Measurements from ENCODE around the gene ELP6.

The ELP6 gene, protein sequence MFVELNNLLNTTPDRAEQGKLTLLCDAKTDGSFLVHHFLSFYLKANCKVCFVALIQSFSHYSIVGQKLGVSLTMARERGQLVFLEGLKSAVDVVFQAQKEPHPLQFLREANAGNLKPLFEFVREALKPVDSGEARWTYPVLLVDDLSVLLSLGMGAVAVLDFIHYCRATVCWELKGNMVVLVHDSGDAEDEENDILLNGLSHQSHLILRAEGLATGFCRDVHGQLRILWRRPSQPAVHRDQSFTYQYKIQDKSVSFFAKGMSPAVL

DNA sequence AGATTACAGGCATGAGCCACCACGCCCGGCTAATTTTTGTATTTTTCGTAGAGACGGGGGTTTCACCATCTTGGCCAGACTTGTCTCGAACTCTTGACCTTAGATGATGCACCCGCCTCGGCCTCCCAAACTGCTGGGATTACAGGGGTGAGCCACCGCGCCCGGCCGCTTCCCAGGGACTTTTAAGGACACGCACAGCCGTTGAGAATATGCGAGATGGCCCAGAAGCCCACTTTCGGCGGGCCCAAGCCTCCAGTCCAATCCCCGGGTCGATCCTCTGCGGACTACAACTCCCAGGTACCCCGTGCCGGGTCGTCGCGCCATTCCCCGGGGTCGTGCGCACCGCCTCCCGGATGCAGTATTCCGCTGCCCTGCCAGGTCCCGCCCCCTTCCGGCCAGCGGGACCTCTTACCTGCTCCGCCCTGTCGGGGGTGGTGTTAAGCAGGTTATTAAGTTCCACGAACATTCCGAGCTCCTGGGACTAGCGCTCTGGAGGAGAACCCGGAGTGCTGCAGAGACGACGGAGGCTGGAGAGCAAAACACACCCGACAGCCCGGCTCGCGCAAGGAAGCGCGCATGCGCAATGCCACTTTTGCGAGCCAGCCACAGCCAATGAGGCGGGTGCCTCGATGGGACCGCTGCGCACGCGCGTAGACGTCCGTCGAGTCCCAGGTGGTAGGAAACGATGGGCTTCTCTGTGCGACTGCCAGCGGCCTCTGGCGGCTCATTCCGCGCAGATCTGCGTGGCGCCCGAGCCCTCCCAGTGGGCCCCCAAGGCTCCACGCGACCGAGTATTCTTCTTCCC is at the start of gene ELP6:
TSS of gene ELP6 (minus strand) at position 588 of the 805 bp plus-strand sequence. CDS start at position 466, 122 bp downstream.
- peak; percentile 99 for DNase-seq (ENCODE audit: low spot score)

DNA sequence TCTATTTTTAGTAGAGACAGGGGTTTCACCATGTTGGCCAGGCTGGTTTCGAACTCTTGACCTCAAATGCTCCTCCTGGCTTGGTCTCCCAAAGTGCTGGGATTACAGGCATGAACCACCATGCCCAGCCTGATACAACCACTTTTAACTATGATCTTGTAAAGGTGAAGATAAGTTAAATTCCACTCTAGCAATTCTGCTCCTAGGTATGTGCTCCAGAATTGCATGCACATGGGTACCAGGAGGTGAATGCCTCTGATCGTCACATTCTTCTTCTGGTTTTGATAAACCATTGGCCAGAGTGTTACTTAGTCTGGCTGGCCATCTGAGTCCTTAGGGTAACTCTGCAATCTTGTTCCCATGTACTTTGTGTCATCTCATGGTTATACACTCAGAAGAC is 42.8 kb upstream of the ELP6 start:
- no peak for DNase-seq (ENCODE audit: low spot score)

DNA sequence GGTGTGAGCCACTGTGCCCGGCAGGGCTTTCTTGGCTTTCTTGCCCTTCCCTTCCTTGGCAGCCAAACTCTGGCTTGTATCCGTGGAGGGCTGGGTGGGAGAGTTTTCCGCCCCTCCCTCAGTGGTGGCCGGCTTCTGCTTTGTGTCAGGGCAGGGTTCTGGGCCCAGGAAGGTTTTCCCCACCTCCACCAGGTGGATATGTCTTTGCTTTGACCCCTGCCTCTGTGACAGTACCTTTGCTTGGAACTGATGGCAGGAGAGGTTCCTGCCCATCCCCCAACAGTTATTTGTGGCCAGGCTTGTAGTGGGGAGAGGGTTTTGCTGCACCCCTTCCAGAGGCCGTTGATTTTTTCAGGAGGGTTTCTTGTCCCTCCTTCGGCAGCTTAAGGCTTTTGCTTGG is 40.8 kb upstream of the ELP6 start:
- DNase-seq (ENCODE audit: low spot score) = no peak

DNA sequence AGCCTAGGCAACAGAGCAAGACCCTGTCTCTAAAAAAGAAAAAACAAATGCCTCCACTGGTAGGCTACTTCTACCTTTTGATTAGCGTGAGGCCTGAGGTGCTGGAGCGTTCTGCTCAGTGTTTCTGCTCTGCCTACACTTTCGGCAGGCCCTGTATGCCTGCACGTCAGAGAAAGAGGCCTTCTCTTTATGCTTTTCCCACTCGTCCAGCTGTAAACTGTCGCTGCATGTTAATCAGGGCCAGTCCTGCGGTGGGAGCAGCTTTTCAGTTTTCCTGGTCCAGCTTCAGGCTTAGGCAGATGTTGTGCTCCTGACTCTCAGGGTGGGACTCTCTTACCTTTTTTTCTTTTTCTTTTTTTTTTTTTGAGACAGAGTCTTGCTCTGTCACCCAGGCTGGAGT is 39.9 kb upstream of the ELP6 start:
- no peak for DNase-seq (ENCODE audit: low spot score)

DNA sequence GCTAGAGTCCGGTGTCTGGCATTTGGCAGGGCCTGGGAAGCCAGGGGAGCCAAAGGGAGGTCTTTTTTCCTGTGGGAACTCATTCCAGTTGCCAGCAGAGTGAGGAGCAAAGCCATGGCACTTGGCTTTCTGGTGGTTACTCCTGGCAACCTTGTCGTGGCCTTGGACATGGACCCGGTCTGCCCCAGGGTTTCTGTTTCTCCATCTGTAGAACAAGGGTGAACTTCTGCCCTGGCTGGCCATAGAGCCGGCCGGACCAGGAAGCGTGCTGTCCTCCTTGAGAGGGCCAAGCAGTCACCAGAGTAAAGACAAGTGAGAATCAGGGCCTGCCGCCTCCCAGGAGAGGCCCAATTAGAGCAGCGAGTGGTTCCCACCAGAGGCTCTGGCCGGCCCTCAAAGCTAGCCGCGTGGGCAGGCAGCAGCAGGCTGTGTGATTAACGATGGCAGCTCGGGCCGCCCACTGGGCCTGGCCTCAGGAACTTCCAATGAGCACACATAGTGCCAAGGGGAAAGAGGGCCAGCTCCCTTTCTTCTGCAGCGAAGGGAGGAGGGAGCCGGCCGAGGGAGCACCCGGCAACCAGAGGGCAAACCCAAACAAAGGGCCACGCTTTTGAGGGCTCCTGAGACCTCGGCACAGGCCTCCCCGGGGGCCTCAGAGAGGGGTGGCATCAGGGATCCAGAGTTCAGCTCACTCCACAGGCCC is 29.1 kb upstream of the ELP6 start:
- DNase-seq (ENCODE audit: low spot score) = peak; percentile 83

DNA sequence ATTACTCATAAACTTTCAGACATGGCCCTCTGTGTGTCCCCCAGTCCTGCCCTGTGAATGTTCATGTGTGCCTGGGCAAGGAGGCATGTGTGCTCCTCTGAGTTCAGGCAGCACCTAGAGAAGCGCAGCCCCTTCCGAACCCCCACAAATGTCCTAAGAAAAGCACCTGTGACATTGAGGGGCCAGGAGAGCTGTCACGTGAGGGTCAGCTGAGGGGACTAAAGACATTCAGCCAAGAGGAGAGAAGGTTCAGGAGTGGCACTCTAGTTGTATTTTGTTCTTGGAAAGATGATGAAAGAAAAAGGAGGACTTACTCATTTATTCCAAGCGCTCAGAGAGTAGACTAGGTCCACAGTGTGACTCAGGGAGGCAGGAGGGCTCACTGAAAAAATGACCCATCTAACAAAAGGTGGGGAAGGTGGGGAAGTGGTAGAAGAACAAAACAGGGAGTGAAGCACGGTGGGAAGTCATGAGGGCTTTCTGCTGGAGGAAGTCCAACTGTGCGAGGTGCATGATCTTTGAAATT is 28.1 kb upstream of the ELP6 start:
- DNase-seq (ENCODE audit: low spot score) = no peak

DNA sequence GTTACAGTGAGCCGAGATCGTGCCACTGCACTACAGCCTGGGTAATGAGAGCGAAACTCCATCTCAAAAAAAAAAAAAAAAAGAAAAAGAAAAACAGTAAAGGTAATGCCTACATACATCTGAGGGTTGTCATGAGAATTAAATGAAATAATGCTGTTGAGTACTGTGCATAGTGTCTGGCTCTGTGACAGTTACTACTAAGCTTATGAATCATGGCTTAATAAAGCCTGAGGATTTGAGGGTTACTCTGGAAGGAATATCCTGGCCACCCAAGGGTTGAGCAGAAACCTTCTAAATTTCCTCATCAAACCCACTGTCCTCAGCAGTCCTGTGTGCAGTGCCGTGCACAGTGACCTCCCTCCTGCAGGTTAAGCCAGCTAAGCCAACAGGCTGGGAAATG is 26.8 kb upstream of the ELP6 start:
- DNase-seq (ENCODE audit: low spot score) = no peak

DNA sequence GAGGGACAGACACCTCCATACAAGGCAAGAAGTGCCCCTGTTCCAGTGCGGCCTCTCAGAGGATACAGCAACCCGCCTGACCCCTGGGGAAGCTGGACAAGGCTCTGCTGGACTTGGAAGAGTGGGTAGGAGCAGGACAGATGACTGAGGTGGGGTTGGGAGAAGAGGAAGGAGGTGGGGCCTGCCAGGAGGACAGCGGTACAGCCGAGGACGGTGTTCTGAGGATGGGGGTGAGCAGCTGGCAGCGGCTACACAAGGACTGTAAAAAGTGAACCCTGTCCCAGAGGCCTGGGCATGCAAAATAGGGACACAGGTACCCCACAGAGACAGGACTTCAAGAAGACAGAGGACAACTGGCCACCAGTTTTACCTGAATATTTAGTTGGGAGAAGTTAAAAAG is 23.5 kb upstream of the ELP6 start:
- no peak for DNase-seq (ENCODE audit: low spot score)

DNA sequence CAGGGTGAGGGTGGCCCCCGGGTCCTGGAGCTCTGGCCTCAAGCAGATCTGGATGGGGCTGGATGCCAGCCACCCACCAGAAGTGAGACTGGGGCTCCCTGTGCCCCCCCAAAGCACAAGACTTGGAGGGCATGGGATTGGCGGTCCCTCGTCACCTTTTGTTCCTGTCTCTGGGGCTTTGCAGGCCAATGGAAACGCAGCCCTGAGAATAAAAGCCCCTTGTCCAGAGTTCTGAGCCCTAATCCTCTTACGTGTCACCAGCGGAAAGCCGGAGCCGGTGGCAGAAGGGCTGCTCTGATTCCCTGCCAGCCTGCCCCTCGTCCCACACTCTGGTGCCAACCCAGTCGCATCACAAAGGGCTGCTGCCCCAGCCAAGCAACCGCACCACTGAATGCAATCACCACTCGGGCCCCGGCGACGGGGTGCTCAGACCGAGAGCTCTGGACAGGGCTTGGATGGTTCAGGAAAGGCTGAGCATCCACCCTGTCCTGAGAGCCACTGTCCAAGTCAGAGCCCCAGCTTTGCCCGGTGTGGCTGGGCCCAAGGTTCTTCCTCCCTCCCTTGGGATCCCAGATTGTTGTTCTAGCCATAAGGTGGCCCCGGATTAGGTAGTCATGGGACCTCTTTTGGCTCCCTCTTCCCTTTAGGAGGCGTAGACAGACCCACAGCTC is 22.8 kb upstream of the ELP6 start:
- no peak for DNase-seq (ENCODE audit: low spot score)

DNA sequence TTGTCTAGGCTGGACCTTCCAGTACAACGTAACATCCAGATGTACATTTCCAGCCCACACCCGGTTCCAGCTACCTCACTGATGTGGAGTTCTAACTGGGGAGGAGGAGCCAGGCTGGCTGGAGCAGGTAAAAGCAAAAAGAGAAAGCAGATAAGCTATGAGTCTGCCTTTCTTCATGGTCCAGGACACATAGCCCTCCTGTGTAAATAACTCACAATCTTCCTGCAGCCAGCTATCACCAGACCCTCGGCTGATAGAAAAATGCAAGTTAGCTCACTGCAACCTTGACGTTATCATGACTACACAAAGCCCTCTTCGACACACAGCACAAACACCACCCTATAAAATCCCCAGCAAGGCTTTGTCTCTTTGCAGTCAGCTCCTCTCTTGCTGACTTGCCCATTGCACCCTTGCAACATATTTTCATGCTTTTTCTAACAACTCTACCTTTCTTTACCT is 20.5 kb upstream of the ELP6 start:
- DNase-seq (ENCODE audit: low spot score) = no peak

DNA sequence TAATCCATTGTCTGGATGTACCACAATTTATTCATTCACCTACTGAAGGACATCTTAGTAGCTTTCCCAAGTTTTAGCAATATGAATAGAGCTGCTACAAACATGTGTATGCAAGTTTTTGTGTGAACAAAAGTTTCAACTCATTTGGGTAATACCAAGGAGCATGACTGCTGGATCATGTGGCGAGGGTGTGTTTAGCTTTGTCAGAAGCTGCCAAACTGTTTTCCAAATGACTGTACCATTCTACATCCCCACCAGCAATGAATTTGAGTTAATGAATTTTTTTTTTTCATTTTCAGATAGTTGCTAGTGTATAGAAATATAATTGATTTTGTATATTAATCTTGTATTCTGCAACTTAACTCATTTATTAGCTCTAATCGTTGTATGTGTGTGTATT is 20.0 kb upstream of the ELP6 start:
- peak; percentile 32 for DNase-seq (ENCODE audit: low spot score)

DNA sequence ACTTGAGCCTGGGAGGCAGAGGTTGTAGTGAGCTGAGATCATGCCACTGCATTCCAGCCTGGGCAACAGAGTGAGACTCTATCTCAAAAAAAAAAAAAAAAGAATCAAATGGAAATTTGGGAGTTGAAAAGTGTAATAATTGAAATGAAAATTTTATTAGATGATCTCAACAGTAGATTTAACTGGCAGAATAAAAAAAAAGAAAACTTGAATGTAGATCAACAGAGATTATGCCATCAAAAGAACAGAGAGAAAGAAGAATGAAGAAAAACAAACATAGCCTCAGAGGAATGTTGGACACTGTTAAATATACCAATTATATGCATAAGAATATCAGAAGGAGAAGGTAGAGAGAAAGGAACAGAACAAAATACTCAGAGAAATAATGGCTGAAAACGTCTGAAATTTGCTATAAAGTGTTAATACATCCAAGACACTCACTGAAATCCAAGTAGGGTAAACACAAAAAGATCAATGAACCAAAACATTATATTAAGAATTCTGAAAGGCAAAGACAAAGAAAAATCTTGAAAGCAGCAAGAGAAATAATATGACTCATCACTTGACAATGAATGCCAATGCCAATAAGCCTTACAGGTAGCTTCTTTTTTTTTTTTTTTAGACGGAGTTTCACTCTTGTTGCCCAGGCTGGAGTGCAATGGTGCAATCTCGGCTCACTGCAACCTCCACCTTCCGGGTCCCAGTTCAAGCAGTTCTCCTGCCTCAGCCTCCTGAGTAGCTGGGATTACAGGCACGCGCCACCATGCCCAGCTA is 14.6 kb upstream of the ELP6 start:
- DNase-seq (ENCODE audit: low spot score) = no peak

DNA sequence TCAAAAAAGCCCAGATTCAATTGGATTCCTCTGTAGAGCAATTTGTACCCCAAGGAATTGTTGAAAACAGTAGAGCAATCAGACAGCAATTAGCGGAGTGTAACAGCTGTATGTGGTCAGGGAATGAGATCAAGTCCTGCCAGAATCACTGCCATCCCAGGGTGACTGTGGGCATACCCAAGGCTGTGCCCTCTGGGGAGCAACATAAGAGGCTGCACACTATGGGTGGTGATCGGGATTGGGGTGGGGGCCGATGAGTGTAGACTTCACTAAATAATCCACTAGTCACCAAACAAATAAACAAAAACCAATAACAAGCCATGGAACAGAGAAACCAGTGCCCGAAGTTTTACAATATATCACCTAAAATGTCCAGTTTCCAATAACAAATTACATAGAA is 12.1 kb upstream of the ELP6 start:
- no peak for DNase-seq (ENCODE audit: low spot score)

DNA sequence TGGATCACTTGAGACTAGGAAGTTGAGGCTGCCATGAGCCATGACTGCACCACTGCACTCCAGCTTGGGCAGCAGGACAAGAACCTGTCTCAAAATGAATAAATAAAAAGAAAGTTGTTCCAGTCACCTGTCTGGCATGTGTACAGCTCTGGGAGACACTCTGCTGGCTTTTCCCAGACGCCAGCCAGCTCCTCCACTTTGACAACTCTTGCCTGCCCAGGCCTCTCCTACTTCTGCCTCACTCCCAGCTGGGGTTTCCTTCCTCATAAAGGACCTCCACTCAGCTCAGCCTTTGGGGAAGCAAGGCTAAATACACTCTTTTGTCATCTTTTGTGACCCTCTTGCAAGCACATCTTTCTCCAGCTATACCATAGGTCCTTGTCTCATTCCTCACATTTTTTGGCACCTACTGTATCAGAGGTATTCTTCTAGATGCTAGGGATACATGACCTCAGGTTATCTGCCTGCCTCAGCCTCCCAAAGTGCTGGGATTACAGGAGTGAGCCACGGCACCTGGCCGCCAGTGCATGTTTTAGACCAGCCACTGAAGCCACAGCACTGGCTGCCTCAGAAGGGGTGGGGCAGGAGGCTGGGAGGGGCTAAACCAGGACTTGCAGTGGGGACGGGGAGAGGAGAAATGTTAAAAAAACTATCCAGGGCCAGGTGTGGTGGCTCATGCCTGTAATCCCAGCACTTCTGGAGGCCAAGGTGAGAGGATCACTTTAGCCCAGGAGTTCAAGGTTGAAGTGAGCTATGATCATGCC is 10.0 kb upstream of the ELP6 start:
- no peak for DNase-seq (ENCODE audit: low spot score)

DNA sequence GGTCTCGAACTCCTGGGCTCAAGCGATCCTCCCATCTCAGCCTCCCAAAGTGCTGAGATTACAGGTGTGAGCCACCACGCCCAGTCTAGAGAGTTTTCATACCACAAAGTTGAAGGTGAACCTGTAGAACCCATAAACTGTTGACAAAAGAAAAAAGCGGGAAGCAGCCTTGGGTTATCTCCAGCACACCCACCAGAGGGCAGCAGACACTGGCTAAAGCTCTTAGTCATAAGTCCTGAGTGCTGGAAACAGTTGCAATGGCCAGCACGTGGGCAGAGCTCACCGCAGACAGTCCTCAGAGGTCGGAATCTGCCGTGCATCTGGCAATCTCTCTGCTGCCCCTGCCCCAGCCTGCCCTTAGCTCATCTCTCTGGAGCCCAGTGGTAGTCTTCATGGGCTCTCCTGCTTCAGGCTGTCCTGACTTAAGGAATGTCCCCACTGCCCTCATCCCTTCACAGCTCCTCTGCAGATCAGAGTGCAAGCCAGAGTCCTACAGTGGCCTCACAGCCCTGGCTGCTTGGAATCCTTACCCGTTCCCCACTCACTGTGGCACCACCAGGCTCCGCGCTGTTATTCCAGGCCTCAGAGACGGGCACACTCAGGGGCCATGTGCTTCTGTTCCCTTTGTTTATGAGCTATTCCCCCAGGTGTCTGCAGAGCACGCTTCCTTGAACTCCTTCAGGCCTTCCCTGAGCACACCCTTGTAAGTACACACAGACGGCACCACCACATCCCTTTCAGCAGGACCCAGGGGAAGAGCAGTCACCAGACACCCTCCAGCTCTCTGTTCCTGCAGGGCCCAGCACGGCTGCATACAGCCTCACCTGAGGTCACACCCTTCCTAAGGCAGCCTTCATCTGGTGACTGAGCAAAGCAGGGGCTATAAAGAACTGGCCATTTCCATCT is 8.8 kb upstream of the ELP6 start:
- DNase-seq (ENCODE audit: low spot score) = peak; percentile 90

DNA sequence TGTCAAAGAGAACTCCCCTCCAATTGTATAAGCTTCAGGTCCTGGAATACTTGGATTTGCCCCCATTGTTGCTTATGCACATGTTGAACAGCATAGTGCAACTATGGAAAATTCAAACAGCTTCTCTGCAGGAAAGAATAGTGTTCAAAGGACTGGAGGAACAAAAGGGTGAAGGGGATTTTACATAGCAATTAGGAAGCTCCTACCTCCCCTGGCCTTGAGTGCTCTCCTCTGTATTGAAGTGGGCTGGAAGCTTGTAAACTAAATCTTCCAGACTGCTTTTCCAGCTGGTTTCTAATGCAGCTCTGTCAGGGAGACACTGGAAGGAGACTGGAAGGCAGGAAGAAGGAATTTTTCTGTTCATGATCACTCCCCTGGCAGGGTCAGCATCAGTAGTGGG is 7.2 kb upstream of the ELP6 start:
- DNase-seq (ENCODE audit: low spot score) = no peak

DNA sequence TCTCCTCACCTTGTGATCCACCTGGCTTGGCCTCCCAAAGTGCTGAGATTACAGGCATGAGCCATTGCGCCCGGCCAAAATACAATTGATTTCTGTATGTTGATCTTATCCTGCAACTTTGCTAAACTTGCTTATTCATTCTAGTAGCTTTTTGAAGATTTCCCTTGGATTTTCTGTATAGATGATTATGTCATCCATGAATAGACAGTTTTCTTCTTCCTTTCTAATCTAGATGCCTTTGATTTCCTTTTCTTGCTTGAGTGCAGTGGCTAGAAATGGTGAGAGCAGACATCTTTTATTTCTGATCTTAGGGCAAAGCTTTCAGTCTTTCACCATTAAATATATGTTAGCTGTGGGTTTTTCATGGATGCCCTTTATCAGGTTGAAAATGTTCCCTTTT is 4.4 kb upstream of the ELP6 start:
- no peak for DNase-seq (ENCODE audit: low spot score)

DNA sequence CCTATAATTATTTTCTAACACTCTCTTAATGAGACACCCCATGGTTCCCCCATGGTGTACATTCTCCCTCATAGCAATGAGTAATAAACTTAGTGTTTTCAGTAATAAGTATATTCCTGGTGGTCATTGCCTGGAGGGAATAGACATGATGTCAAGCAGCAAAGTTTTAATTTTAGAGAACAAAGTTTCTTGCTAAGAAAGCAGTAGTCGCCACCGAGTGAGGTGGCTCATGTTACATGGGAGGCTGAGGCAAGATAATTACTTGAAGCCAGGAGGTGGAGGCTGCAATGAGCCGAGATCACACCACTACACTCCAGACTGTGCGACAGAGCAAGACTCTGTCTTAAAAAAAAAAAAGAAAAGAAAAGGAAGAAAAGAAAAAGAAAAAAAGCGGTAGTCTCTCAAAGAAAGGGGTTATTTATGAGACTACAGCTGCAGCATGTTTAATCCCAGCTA is 2.4 kb upstream of the ELP6 start:
- no peak for DNase-seq (ENCODE audit: low spot score)

DNA sequence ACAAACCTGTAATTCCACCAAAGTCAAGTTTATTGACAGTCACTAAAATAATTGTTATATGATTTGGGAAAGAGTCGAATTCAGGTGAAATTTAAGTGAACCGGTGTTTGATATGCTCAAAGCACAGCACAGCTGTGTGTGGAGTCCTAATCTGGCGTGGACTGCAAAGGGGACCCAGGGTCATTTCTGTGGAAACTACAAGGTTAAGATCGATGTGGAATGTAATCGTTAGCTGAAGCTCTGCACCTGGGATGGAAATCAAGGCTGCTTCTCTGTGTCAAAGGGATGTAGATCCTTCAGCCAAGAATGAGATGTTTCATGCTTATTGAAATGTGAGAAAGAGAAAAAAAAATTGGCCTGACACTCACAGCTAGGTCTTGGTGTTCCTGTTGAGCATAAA is 1.6 kb upstream of the ELP6 start:
- no peak for DNase-seq (ENCODE audit: low spot score)
